ENCODE data around the gene TBC1D30.

Gene TBC1D30

GRCh38 chr12:64918344-64918743 is 93.9 kb downstream of the TBC1D30 start:
- no peak for DNase-seq (ENCODE audit: low spot score)
- TF ChIP-seq CTCF (conservative IDR thresholded peaks at IDR 0.05; ENCODE audit: low read depth) = no peak
- POLR2A ChIA-PET (ENCODE audit: low non-redundant PET) = no interaction called here
- CTCF ChIA-PET = interaction anchor here (0.7 kb wide), 1 partner anchor 1706 kb away, joined by 3 read pairs; no protein-coding TSS in a partner anchor
- no peak overlapping the region for H3K27ac ChIP-seq

GRCh38 chr12:64918801-64919200 is 94.4 kb downstream of the TBC1D30 start:
- ChIA-PET CTCF (no interaction called here), POLR2A (ENCODE audit: low non-redundant PET) (no interaction called here)
- no peak for TF ChIP-seq CTCF (conservative IDR thresholded peaks at IDR 0.05; ENCODE audit: low read depth)
- H3K27ac ChIP-seq = no peak overlapping the region
- DNase-seq (ENCODE audit: low spot score) = no peak

GRCh38 chr12:64922853-64923252 is 98.4 kb downstream of the TBC1D30 start:
- no peak overlapping the region for H3K27ac ChIP-seq
- no peak for TF ChIP-seq CTCF (conservative IDR thresholded peaks at IDR 0.05; ENCODE audit: low read depth)
- DNase-seq (ENCODE audit: low spot score) = no peak
- ChIA-PET POLR2A (ENCODE audit: low non-redundant PET) (no interaction called here), CTCF (interaction anchor here (0.6 kb wide), 1 partner anchor 184 kb away, joined by 3 read pairs; no protein-coding TSS in a partner anchor)

GRCh38 chr12:64923536-64923935 is 99.1 kb downstream of the TBC1D30 start:
- no peak for DNase-seq (ENCODE audit: low spot score)
- no peak overlapping the region for H3K27ac ChIP-seq
- ChIA-PET POLR2A (ENCODE audit: low non-redundant PET) (no interaction called here), CTCF (no interaction called here)
- TF ChIP-seq CTCF (conservative IDR thresholded peaks at IDR 0.05; ENCODE audit: low read depth) = no peak

Data from RWPE1 (cell line).